Cardiac muscle cell (in vitro differentiated cells and primary cell): ENCODE data around the gene CCDC184. TPM values are rescaled to one million over a fixed set of nuclear protein-coding genes. Genes with fewer than 3 reads are reported as not detected.

ENCODE experiments used
- DNase-seq, 2 donors: peaks; one replicate each; pipeline versions ENCODE4 v3.0.0 to v3.0.0-alpha.2; 2010 to 2017; ENCODE audit warnings: low read depth in 1 of 2, low spot score in 1 of 2
- H3K27ac ChIP-seq: fragments of 200-600 bp; sonication (generic); 2 replicates; pipeline ENCODE4 v1.5.1; 2016
- H3K27me3 ChIP-seq: fragments of 200-600 bp; sonication (generic); 2 replicates; pipeline ENCODE4 v1.6.0; 2016; ENCODE audit warnings: control low read depth
- H3K36me3 ChIP-seq: fragments of 200-600 bp; sonication (generic); 2 replicates; pipeline ENCODE4 v1.5.1; 2016; ENCODE audit warnings: control low read depth
- H3K4me1 ChIP-seq: fragments of 200-600 bp; sonication (generic); 2 replicates; pipeline ENCODE4 v1.8.1; 2017; ENCODE audit warnings: low read depth, mild to moderate bottlenecking, mixed run types
- H3K4me3 ChIP-seq: fragments of 200-600 bp; sonication (generic); 2 replicates; pipeline ENCODE4 v1.5.1; 2016; ENCODE audit warnings: mild to moderate bottlenecking
- H3K9me3 ChIP-seq: fragments of 200-600 bp; sonication (generic); 2 replicates; pipeline ENCODE4 v1.5.1; 2017; ENCODE audit warnings: low read depth, mild to moderate bottlenecking, control low read depth
- CTCF ChIP-seq: IDR thresholded peaks from 2 replicates; pipeline ENCODE4 v1.5.1; 2012; ENCODE audit warnings: low read depth, mild to moderate bottlenecking, low read length
- polyA plus RNA-seq: library from polyadenylated mRNA; unstranded; fragments of >200 nt; fragmentation: Nextera tagmentation; extraction: Ambion mirVana; gene quantifications from 2 replicates; pipeline ENCODE4 v1.2.1, GENCODE V29; 2016
- total RNA-seq: library from RNA; depleted of rRNA; stranded (reverse); fragments of >200 nt; gene quantifications from 2 replicates; pipeline ENCODE4 v1.2.3, GENCODE V29; 2016

CCDC184 gene
- total and polyA plus RNA-seq, 2 experiments from 2014 or later, result 0.45 TPM; not detected in 1

GRCh38 chr12:48169011-48169410 lies 14.4 kb upstream of the CCDC184 start:
- no peak for TF ChIP-seq CTCF
- Histone ChIP-seq H3K27ac (no peak overlapping the region), H3K9me3 (no peaks in the 10 kb centered on the region), H3K36me3 (no peaks in the 10 kb centered on the region), H3K4me3 (no peak overlapping the region), H3K27me3 (no peaks in the 10 kb centered on the region), H3K4me1 (no peaks in the 10 kb centered on the region)
- no peak for DNase-seq

GRCh38 chr12:48175613-48176416 lies 7.6 kb upstream of the CCDC184 start:
- no peak overlapping the region for H3K4me3 ChIP-seq
- TF ChIP-seq CTCF, result no peak

GRCh38 chr12:48176417-48176751 lies 7.1 kb upstream of the CCDC184 start:
- H3K4me1 ChIP-seq, result peaks cover 6% of the 10 kb centered on the region
- DNase-seq, result no peak
- TF ChIP-seq CTCF, result no peak
- H3K36me3 ChIP-seq, result no peaks in the 10 kb centered on the region
- no peak overlapping the region for H3K27ac ChIP-seq
- H3K27me3 ChIP-seq, result peaks cover 19% of the 10 kb centered on the region
- H3K4me3 ChIP-seq, result no peak overlapping the region
- no peaks in the 10 kb centered on the region for H3K9me3 ChIP-seq

More at GRCh38 chr12:48175613-48176416, 7.6 kb upstream of the CCDC184 start:
- Histone ChIP-seq H3K27ac (no peak overlapping the region), H3K4me1 (peaks cover 6% of the 10 kb centered on the region), H3K36me3 (no peaks in the 10 kb centered on the region), H3K27me3 (peaks cover 13% of the 10 kb centered on the region), H3K9me3 (no peaks in the 10 kb centered on the region)
- DNase-seq, result no peak

GRCh38 chr12:48177982-48178381 lies 5.5 kb upstream of the CCDC184 start:
- no peaks in the 10 kb centered on the region for H3K9me3 ChIP-seq
- no peak overlapping the region for H3K27ac ChIP-seq

GRCh38 chr12:48179466-48179865 lies 4.0 kb upstream of the CCDC184 start:
- no peak for DNase-seq
- Histone ChIP-seq H3K4me3 (no peak overlapping the region), H3K4me1 (peaks cover 6% of the 10 kb centered on the region), H3K27ac (no peak overlapping the region), H3K36me3 (no peaks in the 10 kb centered on the region), H3K27me3 (peaks cover 49% of the 10 kb centered on the region), H3K9me3 (no peaks in the 10 kb centered on the region)
- TF ChIP-seq CTCF, result no peak

More at GRCh38 chr12:48177982-48178381, 5.5 kb upstream of the CCDC184 start:
- no peak for TF ChIP-seq CTCF
- Histone ChIP-seq H3K4me1 (peaks cover 6% of the 10 kb centered on the region), H3K27me3 (peaks cover 35% of the 10 kb centered on the region), H3K36me3 (no peaks in the 10 kb centered on the region), H3K4me3 (no peak overlapping the region)
- no peak for DNase-seq
